ENCODE data around the gene AOAH. TPM values are rescaled to one million over a fixed set of nuclear protein-coding genes. Genes with fewer than 3 reads are reported as not detected.

Gene AOAH
- total RNA-seq, 2 donors from 2014 or later: 0.70 to 1.6 TPM

DNA sequence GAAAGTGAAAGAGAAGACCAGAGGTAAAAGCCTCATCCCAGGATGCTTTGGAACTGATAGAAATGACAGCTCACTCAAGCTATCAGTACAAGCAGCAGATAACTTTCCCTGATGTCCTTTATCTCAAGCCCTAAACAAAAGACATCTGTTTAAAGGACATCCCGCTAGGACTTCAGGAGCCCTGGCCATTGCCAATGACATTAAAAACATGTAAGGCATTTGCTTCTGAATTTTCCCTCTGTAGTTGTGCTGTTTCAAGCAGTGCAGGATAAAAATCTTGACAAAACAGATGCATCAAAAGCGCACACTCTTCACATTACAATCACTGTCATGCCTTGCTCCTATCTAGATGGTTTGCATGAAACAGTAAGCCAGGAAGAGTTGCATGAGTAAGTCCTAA lies 159.8 kb downstream of the AOAH start:
- 65% methylated on average over 2 of the region's 2 CpGs; no CpG with 5 or more reads in 1 of the 2 experiments for WGBS, 2 experiments (ENCODE audit: insufficient coverage in 1 of 2, insufficient read length in 1 of 2)
- Mint-ChIP-seq H3K4me3 (no peak overlapping the region), H3K4me1 (peaks cover 12% of the 10 kb centered on the region), H3K9me3 (peaks cover 8% of the 10 kb centered on the region), H3K36me3 (ENCODE audit: low read depth) (peaks cover 2% of the 10 kb centered on the region), H3K27ac (no peak overlapping the region), H3K27me3 (ENCODE audit: insufficient read depth) (peaks cover 20% of the 10 kb centered on the region)
- no peak for DNase-seq
- Histone ChIP-seq H3K27me3 (ENCODE audit: control insufficient read depth, insufficient read depth, low read length, poor library complexity, severe bottlenecking) (peaks cover 54% of the 10 kb centered on the region), H3K27ac (ENCODE audit: low read depth, low read length) (no peak overlapping the region), H3K36me3 (ENCODE audit: control insufficient read depth, insufficient read depth, low read length) (no peaks in the 10 kb centered on the region), H3K9ac (ENCODE audit: extremely low read depth, low read length, poor library complexity, severe bottlenecking) (no peak overlapping the region), H3K4me1 (ENCODE audit: control insufficient read depth, insufficient read depth, low read length) (no peaks in the 10 kb centered on the region), H3K9me3 (ENCODE audit: control insufficient read depth, low read length) (peaks cover 2% of the 10 kb centered on the region), H3K4me3 (ENCODE audit: low read length) (no peak overlapping the region)
- TF ChIP-seq, protein P1, sequence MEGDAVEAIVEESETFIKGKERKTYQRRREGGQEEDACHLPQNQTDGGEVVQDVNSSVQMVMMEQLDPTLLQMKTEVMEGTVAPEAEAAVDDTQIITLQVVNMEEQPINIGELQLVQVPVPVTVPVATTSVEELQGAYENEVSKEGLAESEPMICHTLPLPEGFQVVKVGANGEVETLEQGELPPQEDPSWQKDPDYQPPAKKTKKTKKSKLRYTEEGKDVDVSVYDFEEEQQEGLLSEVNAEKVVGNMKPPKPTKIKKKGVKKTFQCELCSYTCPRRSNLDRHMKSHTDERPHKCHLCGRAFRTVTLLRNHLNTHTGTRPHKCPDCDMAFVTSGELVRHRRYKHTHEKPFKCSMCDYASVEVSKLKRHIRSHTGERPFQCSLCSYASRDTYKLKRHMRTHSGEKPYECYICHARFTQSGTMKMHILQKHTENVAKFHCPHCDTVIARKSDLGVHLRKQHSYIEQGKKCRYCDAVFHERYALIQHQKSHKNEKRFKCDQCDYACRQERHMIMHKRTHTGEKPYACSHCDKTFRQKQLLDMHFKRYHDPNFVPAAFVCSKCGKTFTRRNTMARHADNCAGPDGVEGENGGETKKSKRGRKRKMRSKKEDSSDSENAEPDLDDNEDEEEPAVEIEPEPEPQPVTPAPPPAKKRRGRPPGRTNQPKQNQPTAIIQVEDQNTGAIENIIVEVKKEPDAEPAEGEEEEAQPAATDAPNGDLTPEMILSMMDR (conservative IDR thresholded peaks at IDR 0.05): no peak

GRCh38 chr7:36563706-36564327 lies 160.5 kb downstream of the AOAH start:
- Histone ChIP-seq H3K36me3 (ENCODE audit: control insufficient read depth, insufficient read depth, low read length) (no peaks in the 10 kb centered on the region), H3K4me1 (ENCODE audit: control insufficient read depth, insufficient read depth, low read length) (no peaks in the 10 kb centered on the region), H3K9me3 (ENCODE audit: control insufficient read depth, low read length) (peaks cover 9% of the 10 kb centered on the region), H3K27me3 (ENCODE audit: control insufficient read depth, insufficient read depth, low read length, poor library complexity, severe bottlenecking) (peaks cover 54% of the 10 kb centered on the region), H3K4me3 (ENCODE audit: low read length) (no peak overlapping the region), H3K27ac (ENCODE audit: low read depth, low read length) (no peak overlapping the region), H3K9ac (ENCODE audit: extremely low read depth, low read length, poor library complexity, severe bottlenecking) (no peak overlapping the region)
- H3K4me1 Mint-ChIP-seq: peaks cover 12% of the 10 kb centered on the region
- peaks cover 20% of the 10 kb centered on the region for H3K27me3 Mint-ChIP-seq (ENCODE audit: insufficient read depth)
- WGBS, 2 experiments (ENCODE audit: insufficient coverage in 1 of 2, insufficient read length in 1 of 2): 50 to 51% methylated on average over 1 of the region's 1 CpG
- H3K9me3 Mint-ChIP-seq: peaks cover 15% of the 10 kb centered on the region
- H3K27ac Mint-ChIP-seq: no peak overlapping the region
- peaks cover 8% of the 10 kb centered on the region for H3K36me3 Mint-ChIP-seq (ENCODE audit: low read depth)
- TF ChIP-seq, protein P1 (conservative IDR thresholded peaks at IDR 0.05): no peak
- no peak overlapping the region for H3K4me3 Mint-ChIP-seq
- no peak for DNase-seq

GRCh38 chr7:36562121-36562520 lies 162.2 kb downstream of the AOAH start:
- no peak overlapping the region for H3K4me3 ChIP-seq (ENCODE audit: low read length)
- H3K36me3 ChIP-seq (ENCODE audit: control insufficient read depth, insufficient read depth, low read length): no peaks in the 10 kb centered on the region
- Mint-ChIP-seq H3K27ac (no peak overlapping the region), H3K9me3 (peaks cover 20% of the 10 kb centered on the region), H3K27me3 (ENCODE audit: insufficient read depth) (peaks cover 20% of the 10 kb centered on the region), H3K4me1 (peaks cover 7% of the 10 kb centered on the region), H3K4me3 (no peak overlapping the region), H3K36me3 (ENCODE audit: low read depth) (peaks cover 9% of the 10 kb centered on the region)
- H3K27ac ChIP-seq (ENCODE audit: low read depth, low read length): no peak overlapping the region
- TF ChIP-seq, protein P1 (conservative IDR thresholded peaks at IDR 0.05): no peak
- no peaks in the 10 kb centered on the region for H3K4me1 ChIP-seq (ENCODE audit: control insufficient read depth, insufficient read depth, low read length)
- H3K9me3 ChIP-seq (ENCODE audit: control insufficient read depth, low read length): peaks cover 10% of the 10 kb centered on the region
- no peak overlapping the region for H3K9ac ChIP-seq (ENCODE audit: extremely low read depth, low read length, poor library complexity, severe bottlenecking)
- no peak for DNase-seq
- H3K27me3 ChIP-seq (ENCODE audit: control insufficient read depth, insufficient read depth, low read length, poor library complexity, severe bottlenecking): peaks cover 45% of the 10 kb centered on the region
- 87 to 100% methylated on average over 1 to 2 of the region's 2 CpGs for WGBS, 2 experiments (ENCODE audit: insufficient coverage in 1 of 2, insufficient read length in 1 of 2)

Measured in endodermal cell (in vitro differentiated cells).